Effector CD4-positive, alpha-beta T cell (primary cell): ENCODE data around the gene DCAF5.
"Not testable (repeated sequence)": the region's sequence is repeated elsewhere in the genome, so short reads cannot be mapped to it uniquely, and the experiment has no call there.

Experiments used
- DNase-seq: peaks from one replicate; pipeline ENCODE4 v3.0.0-alpha.2; 2020
- total RNA-seq: gene quantifications from one replicate; lab custom pipeline; 2026; lab: John Stamatoyannopoulos, UW

The DCAF5 gene
- total RNA-seq = 79.0 reads per million, percentile 78 among the genes with 10 or more reads in this experiment

DNA sequence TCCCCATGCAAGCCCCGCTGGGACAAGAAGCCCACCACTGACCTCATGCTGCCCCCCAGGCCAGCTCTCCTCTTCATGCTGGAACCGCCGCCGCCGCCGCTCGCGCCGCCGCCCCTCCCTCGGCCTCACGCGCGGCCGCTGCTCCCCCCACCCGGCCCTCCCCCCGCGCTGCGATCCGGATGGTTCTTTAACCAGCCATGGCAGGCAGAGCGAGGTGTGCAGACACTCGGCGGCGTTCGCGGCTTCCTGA lies at the start of gene DCAF5:
Gene DCAF5, minus strand, starts transcription at position 218 of the 250 bp plus-strand sequence. Its CDS starts 141 bp downstream, at position 77.
- DNase-seq = peak; percentile 90

DNA sequence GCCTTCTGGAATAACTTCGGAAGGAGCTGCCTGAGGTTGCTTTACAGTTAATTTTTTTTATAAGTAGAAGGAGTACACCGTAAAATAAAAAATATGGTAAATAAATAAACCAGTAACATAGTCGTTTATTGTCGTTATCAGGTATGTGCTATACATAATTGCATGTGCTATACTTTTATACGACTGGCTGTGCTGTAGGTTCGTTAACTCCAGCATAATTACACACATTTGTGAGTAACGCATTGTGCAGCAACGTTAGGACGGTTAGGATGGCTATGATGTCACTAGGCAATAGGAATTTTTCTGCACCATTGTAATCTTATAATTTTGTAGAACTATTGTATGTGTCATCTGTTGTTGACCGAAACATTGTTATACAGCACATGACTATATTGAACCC lies 46.9 kb upstream of the DCAF5 start:
- DNase-seq = no peak

GRCh38 chr14:69193721-69194120 lies 40.8 kb upstream of the DCAF5 start:
- no peak for DNase-seq

GRCh38 chr14:69191340-69192111 lies 38.6 kb upstream of the DCAF5 start, which contains the start of gene EXD2:
Gene EXD2, plus strand, starts transcription at chr14:69191498. Its CDS starts 17,973 bp downstream, at chr14:69209471.
- peak; percentile 36 for DNase-seq

- no peak for DNase-seq
Measured at GRCh38 chr14:69190191-69190590, 37.3 kb upstream of the DCAF5 start.

DNA sequence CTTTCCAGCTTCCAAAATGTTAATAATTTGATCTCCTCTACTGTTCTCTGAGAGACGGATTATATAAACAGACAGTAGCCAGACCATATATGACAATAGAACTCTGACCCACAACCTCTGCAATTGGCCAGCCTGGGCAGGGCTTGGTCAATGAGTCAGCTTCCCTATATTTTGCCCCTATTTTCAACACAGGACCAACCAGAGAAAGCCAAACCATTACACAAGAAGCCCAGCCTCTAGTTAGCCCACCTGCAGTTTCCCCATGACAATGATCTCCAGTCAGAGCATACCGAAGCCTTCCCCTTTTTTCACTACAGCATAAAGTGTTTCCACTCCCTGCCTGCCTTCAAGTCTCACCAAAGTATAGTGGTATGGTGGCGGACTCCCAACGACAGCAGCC lies 30.8 kb upstream of the DCAF5 start:
- DNase-seq = no peak

GRCh38 chr14:69182580-69182979 lies 29.7 kb upstream of the DCAF5 start:
- not testable (repeated sequence) for DNase-seq

DNA sequence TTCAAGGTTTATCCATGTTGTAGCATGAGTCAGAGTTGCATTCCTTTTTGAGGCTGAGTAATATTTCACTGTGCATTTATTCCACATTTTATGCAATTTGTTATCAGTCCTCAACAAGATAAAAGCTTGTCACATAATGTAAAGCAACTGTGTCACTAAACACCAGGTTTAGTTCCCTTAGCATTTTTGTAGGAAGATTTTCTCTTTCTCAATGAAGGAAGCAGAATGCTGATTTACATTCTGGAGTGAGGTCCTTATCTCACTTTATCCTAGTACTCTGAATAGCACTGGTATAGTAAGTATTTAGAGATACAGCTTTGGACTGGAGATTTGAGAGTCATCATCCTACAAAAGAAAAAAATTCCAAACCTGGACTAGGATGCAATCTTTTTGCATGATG lies 28.6 kb upstream of the DCAF5 start:
- no peak for DNase-seq

DNA sequence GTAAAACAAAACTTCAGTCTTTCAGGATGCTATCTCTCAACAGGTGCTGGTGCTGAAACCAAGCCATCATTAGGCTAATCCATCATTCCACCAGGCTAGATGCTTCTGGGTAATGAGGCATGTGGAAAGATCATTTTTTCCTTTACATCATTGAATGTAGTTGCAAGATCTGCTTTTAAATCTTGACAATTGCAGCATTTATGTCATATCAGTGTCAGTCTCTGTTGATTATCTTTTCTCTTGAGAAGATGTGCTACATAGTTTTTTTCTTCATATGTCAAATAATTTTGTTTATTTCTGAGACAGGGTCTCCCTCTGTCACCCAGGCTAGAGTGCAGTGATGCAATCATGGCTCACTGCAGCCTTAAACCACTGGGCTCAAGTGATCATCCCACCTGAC lies 22.2 kb upstream of the DCAF5 start:
- DNase-seq = no peak

GRCh38 chr14:69171569-69171968 lies 18.6 kb upstream of the DCAF5 start:
- no peak for DNase-seq

DNA sequence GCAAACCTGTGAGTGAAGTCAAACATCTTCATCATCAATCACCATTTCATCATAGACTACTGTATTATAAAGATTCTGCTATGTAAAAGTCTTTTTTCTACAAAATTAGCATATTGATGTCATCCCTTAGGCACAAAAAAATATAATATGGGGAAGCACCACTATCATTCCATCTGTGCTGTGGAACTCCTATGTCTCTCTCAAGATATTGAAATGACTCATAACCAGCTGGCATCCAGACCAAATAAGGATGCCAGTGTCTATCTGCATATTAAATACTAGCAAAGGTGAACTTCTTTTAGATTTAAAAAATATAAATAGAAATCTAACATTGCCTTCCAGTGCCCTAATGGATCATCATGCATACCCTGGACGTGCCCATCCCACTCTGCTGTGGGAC lies 17.9 kb upstream of the DCAF5 start:
- DNase-seq = no peak

DNA sequence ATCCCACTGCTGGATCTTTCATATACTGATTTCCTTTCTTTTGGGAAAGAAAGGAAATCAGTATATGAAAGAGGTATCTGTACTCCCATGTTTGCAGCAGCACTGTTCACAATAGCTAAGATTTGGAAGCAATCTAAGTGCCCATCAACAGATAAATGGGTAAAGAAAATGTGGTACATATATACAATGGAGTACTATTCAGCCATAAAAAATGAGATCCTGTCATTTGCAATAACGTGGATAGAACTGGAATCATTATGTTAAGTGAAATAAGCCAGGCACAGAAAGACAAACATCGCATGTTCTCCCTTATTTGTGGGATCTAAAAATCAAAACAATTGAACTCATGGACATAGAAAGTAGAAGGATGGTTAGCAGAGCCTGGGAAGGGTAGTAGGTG lies 12.9 kb upstream of the DCAF5 start:
- DNase-seq = not testable (repeated sequence)

GRCh38 chr14:69161590-69161989 lies 8.7 kb upstream of the DCAF5 start:
- no peak for DNase-seq

DNA sequence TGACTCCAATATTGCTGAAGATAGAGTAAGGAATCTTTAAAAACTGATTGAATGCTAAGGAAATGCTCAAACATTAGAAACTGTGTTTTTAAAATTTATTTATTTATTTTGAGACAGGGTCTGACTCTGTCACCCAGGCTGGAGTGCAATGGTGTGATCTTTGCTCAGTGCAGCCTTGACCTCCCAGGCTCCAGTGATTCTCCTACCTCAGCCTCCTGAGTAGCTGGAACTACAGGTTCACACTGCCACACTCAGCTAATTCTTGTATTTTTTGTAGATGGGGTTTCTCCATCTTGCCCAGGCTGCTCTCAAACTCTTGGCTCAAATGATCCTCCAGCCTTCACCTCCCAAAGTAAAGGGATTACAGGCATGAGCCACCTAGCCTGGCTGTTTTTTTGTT lies 3.3 kb upstream of the DCAF5 start:
- DNase-seq = no peak

DNA sequence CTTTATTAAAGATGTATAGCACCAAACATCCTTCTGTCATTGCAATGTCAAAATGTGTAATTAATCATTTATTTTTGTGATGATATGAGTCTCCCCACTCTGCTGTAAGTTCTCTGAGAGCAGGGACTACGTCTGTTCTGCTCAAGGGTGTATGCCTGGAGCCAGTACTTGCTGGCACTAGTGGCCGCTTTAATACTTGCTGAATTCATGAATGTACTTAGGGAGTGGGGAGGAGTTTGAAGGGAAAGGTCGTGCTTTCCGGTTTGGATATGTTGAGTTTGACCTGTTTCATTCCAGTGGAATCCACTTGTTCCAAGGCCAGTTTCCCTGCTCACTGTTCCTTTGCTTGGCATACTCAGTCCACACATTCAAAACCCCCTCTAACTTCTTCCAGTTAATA lies 1.9 kb upstream of the DCAF5 start:
- DNase-seq = no peak

GRCh38 chr14:69153873-69154270 lies 953 bp upstream of the DCAF5 start:
- no peak for DNase-seq

DNA sequence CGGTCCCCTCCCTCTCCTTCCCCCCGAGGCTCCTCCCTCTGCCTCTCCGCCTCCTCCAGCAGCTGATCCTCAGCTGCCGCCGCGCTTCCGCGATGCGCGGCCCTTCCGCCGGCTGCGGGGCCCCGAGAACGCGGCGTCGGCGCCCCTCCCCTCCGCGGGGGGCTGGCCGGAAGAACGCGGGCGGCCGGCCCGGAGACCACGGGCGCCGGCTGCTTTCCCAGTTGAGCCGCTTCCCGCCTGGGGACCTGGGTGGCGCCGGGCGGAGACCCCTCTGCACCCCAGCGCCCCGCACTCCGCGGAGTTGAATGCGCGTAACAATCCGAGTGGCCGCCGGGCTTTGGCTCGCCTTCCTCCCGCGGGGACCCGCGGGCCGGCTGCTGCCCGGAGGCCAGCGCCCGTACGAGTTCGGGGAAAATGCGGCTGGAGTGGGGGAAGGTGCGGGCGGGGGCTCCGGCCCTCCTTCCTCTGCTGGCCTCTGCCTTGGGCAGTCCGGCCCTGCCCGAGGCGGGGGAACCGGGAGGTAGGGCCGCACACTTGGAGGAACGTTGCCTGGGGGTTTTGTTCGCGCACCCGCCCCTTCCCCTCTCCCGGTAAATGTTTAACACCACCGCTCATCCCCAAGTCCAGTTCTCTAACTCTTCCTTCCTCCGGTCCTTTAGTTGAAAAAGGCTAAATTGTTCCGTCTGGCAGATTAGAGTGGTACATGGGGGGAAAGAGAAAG lies 393 bp upstream of the DCAF5 start:
- no peak for DNase-seq

GRCh38 chr14:69152181-69152901 lies 578 bp downstream of the DCAF5 start:
- DNase-seq = peak; percentile 29

GRCh38 chr14:69151458-69152180 lies 1.3 kb downstream of the DCAF5 start:
- peak; percentile 70 for DNase-seq

DNA sequence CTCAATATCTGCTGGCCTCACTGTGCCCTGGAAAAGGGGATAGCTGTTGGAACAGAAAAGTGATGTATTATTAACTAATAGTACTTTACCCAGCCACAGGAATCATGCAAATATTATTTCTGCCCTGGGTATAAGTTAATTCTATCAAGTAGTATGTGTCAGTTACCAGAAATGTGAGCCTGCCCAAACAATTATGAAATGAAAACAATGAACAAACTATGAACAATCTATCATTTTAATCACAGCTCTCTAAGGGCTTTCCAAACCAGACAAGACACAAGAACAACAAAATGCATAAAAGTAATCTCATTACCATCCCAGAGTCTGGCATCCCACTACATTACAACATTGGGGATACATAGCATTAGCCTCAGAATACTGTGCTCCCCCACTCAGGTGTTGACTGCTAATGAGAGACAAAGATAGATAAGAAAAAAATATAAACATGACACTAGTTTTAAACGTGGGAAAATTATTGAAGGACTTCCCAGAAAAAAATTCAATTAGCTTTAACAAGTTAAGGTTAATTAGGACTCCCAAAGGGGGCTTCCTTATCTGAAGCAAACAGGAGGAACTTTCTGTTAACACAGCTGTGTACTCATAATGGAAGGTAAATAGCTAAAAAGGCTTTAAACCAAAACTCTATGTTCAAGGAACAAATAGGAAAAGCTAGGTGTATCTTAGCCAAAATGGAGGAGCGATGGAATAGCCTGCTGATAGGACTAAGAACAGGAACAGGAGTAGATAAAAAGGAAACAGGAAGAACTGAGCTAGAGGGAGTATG lies 3.3 kb downstream of the DCAF5 start:
- no peak for DNase-seq

DNA sequence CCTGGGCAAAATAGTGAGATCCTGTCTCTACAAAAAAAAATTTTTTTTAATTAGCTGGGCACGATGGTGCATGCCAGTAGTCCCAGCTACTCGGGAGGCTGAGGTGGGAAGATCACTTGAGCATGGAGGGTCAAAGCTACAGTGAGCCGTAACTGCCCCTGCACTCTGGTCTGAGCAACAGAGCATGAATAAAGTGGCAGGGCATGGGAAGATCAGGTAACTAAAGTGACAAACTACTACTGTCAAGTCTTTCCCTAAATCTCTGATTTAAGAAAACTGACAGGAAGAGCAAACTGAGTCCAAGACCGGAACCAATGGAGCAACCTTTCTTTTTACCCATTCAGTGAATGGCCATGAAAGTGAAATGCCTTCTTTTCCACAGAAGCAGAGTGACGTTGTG lies 10.8 kb downstream of the DCAF5 start:
- DNase-seq = no peak

DNA sequence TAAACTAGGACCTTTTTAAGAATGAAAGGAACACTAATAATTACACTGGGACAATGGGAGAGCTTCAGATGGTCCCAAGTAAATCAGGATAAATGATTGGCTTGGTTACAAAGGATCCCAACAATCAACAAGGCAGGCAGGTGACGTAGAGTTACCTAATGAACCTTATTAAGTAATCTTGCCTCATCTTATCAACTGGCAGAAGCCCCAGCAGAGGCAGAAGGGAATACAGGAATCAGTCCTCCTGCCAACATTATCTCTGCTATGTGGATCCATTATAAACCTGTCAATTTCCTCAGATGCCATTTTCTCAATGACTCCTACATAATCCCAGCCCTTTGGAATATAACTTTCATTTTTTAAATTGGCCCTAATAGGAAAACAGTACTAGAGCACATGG lies 11.4 kb downstream of the DCAF5 start:
- no peak for DNase-seq
